HepG2 (cell line): ENCODE data around the gene CCND2. TPM values are rescaled to one million over a fixed set of nuclear protein-coding genes. Genes with fewer than 3 reads are reported as not detected.

ENCODE experiments used
- ATAC-seq: fragments of 200-7000 bp; cut with Tn5 transposase; 3 replicates; pipeline ENCODE4 v1.9.1; 2020; ENCODE audit warnings: mild to moderate bottlenecking, moderate library complexity
- BruUV-seq: library from RNA; stranded (reverse); fragments of 400-500 nt; replicated peaks from 2 replicates; lab custom pipeline; 2021; lab: Mats Ljungman, UMichigan
- CTCF ChIA-PET: fragments of 300-600 bp; formaldehyde crosslinking; extraction: SDS; loops from one replicate; lab custom pipeline; 2021; ENCODE audit warnings: low total read pairs, inconsistent platforms, low intra/inter-chr PET ratio; lab: Yijun Ruan, JAX
- POLR2A ChIA-PET: fragments of 350-600 bp; sonication (Branson Sonifier 250); formaldehyde crosslinking; loops from one replicate; lab custom pipeline; 2020; ENCODE audit warnings: antibody characterized with exemption, inconsistent platforms; lab: Yijun Ruan, JAX
- DNase-seq: peaks from one replicate; pipeline ENCODE4 v3.0.0-alpha.2; 2015; ENCODE audit warnings: low spot score
- FAIRE-seq: peaks from 3 replicates; lab custom pipeline; 2011; peaks lifted over from hg19 to GRCh38; lab: Jason Lieb, UNC
- H2AFZ ChIP-seq: one replicate; pipeline ENCODE4 v1.6.1; 2011; ENCODE audit warnings: low read length, inconsistent platforms
- H3K27ac ChIP-seq: fragments of 300-600 bp; 3 replicates; pipeline ENCODE4 v1.8.0; 2011; ENCODE audit warnings: mixed run types, mild to moderate bottlenecking, mixed read lengths, low read length, inconsistent platforms; ENCODE audit not compliant: insufficient read depth; ENCODE audit errors: extremely low read length
- H3K27me3 ChIP-seq, 2 experiments: fragments of 200-600 bp in 1 of 2; 2 replicates in 1 of 2; 3 replicates in 1 of 2; pipeline versions ENCODE4 v1.6.0 to v1.8.0; 2011; ENCODE audit warnings: low read length in 2 of 2, mild to moderate bottlenecking in 2 of 2, moderate library complexity in 2 of 2, inconsistent platforms in 1 of 2; ENCODE audit not compliant: insufficient read depth in 2 of 2, control insufficient read depth in 1 of 2
- H3K36me3 ChIP-seq, 2 experiments: fragments of 200-600 bp in 1 of 2; replicated peaks in 1 of 2; 2 replicates in 1 of 2; 3 replicates in 1 of 2; pipeline versions ENCODE4 v1.5.1 to v1.8.0; 2011; ENCODE audit warnings: low read length in 2 of 2, inconsistent platforms in 1 of 2; ENCODE audit not compliant: insufficient read depth in 2 of 2, control insufficient read depth in 1 of 2
- H3K4me1 ChIP-seq: 2 replicates; pipeline ENCODE4 v1.5.1; 2012; ENCODE audit warnings: low read length, inconsistent platforms; ENCODE audit not compliant: insufficient read depth
- H3K4me2 ChIP-seq: 2 replicates; pipeline ENCODE4 v1.6.0; 2011; ENCODE audit warnings: low read depth, low read length, inconsistent platforms
- H3K4me3 ChIP-seq, 3 experiments: fragments of 200-600 bp in 1 of 3; sonication (generic), shearing (Covaris generic) in 1 of 3; replicated peaks in 1 of 3; 2 replicates each; pipeline ENCODE4 v1.5.1; 2011 to 2016; ENCODE audit warnings: low read length in 3 of 3, inconsistent platforms in 2 of 3, low read depth in 2 of 3, mild to moderate bottlenecking in 2 of 3, control low read depth in 1 of 3, mixed read lengths in 1 of 3; ENCODE audit not compliant: insufficient read depth in 1 of 3
- H3K79me2 ChIP-seq: one replicate; pipeline ENCODE4 v1.6.1; 2011; ENCODE audit warnings: low read length, inconsistent platforms; ENCODE audit not compliant: insufficient read depth
- H3K9ac ChIP-seq: 2 replicates; pipeline ENCODE4 v1.6.0; 2011; ENCODE audit warnings: mild to moderate bottlenecking, low read depth, low read length, inconsistent platforms; ENCODE audit not compliant: insufficient read depth
- H3K9me3 ChIP-seq: 2 replicates; pipeline ENCODE4 v1.5.1; 2012; ENCODE audit warnings: mild to moderate bottlenecking, low read length
- H4K20me1 ChIP-seq: 2 replicates; pipeline ENCODE4 v1.6.0; 2011; ENCODE audit warnings: inconsistent platforms, mild to moderate bottlenecking, low read length, moderate library complexity; ENCODE audit not compliant: insufficient read depth
- ARNT ChIP-seq: fragments of 450-650 bp; IDR thresholded peaks from 2 replicates; pipeline ENCODE4 v1.6.1; 2017
- GPN1 ChIP-seq: sonication (generic); formaldehyde crosslinking; IDR thresholded peaks from 2 replicates; pipeline ENCODE4 v1.5.1; 2020; ENCODE audit warnings: missing genetic modification reagents, borderline replicate concordance
- ISL2 ChIP-seq: sonication (generic); formaldehyde crosslinking; IDR thresholded peaks from 2 replicates; pipeline ENCODE4 v1.5.0; 2020; ENCODE audit warnings: missing genetic modification reagents
- KAT2B ChIP-seq: fragments of 150-350 bp; IDR thresholded peaks from 2 replicates; pipeline ENCODE4 v1.6.1; 2014; ENCODE audit warnings: low read depth, low read length, borderline replicate concordance
- MAFG ChIP-seq: sonication (generic); formaldehyde crosslinking; IDR thresholded peaks from 2 replicates; pipeline ENCODE4 v1.5.1; 2020; ENCODE audit warnings: mild to moderate bottlenecking, missing genetic modification reagents
- MTA3 ChIP-seq: sonication (generic); formaldehyde crosslinking; IDR thresholded peaks from 2 replicates; pipeline ENCODE4 v1.4.0; 2020; ENCODE audit warnings: missing genetic modification reagents
- NBN ChIP-seq: fragments of 450-650 bp; conservative IDR thresholded peaks from 2 replicates; pipeline ENCODE4 v1.6.1; 2017
- RARG ChIP-seq: sonication (generic); formaldehyde crosslinking; IDR thresholded peaks from 2 replicates; pipeline ENCODE4 v1.4.0; 2020; ENCODE audit warnings: low read depth, mild to moderate bottlenecking, missing genetic modification reagents
- SIX1 ChIP-seq: sonication (generic); formaldehyde crosslinking; IDR thresholded peaks from 2 replicates; pipeline ENCODE4 v1.4.0; 2020; ENCODE audit warnings: missing genetic modification reagents, borderline replicate concordance
- ZNF510 ChIP-seq: sonication (generic); formaldehyde crosslinking; IDR thresholded peaks from 2 replicates; pipeline ENCODE4 v1.4.0; 2020; ENCODE audit warnings: low read depth, mild to moderate bottlenecking, missing genetic modification reagents
- ZNF557 ChIP-seq: sonication (generic); formaldehyde crosslinking; IDR thresholded peaks from 2 replicates; pipeline ENCODE4 v1.4.0; 2020; ENCODE audit warnings: missing genetic modification reagents
- WGBS: methylation state at CpG from one replicate; pipeline ENCODE4 v1.1.6; 2017; ENCODE audit warnings: low lambda C conversion rate; 5-methylcytosine and 5-hydroxymethylcytosine counted together
- in situ Hi-C: cut with HindIII; loops from 2 replicates; pipeline ENCODE4 v1.10.0; 2017; ENCODE audit warnings: low pct_unique_long_range_greater_than_20kb; ENCODE audit not compliant: extremely low pct_ligation_motif_present
- intact Hi-C: fragments of 100-400 bp; cut with micrococcal nuclease; formaldehyde crosslinking; loops from one replicate; pipeline ENCODE4 v1.10.0; 2022; ENCODE audit not compliant: unreplicated experiment
- polyA plus RNA-seq, 8 experiments: library from polyadenylated mRNA; depleted of rRNA in 3 of 8; stranded (reverse) in 7 of 8; unstranded in 1 of 8; fragments of >200 nt; fragmentation: Illumina TruSeq in 4 of 8; extraction: Trizol in 4 of 8; gene quantifications; 2 replicates each; pipeline versions ENCODE4 v1.2.1 to v1.2.3, GENCODE V29; 2011 to 2016; ENCODE audit warnings: low read depth in 4 of 8, missing spikeins in 1 of 8, mixed read lengths in 1 of 8; ENCODE audit not compliant: insufficient read depth in 1 of 8
- total RNA-seq, 5 experiments: library from RNA; depleted of rRNA; stranded (reverse); fragments of >200 nt; fragmentation: Illumina TruSeq; extraction: Trizol; gene quantifications; 2 replicates each; pipeline ENCODE4 v1.2.3, GENCODE V29; 2016; ENCODE audit warnings: low read depth in 1 of 5
- TF ChIP-seq, protein P1 (sequence below): IDR thresholded peaks from 2 replicates; pipeline ENCODE4 v1.6.1; 2016; ENCODE audit warnings: missing compliant biosample characterization, missing genetic modification reagents, borderline replicate concordance
- TF ChIP-seq, protein P2 (sequence below): sonication (generic); formaldehyde crosslinking; IDR thresholded peaks from 2 replicates; pipeline ENCODE4 v1.4.0; 2020; ENCODE audit warnings: mild to moderate bottlenecking, missing genetic modification reagents
- TF ChIP-seq, protein P3 (sequence below): IDR thresholded peaks from 2 replicates; pipeline ENCODE4 v1.6.1; 2016; ENCODE audit warnings: missing compliant biosample characterization, missing genetic modification reagents, borderline replicate concordance
- TF ChIP-seq, protein P4 (sequence below): sonication (generic); formaldehyde crosslinking; IDR thresholded peaks from 2 replicates; pipeline ENCODE4 v1.4.0; 2020; ENCODE audit warnings: mild to moderate bottlenecking, missing genetic modification reagents

CCND2 gene
- total and polyA plus RNA-seq, 2 of the 13 experiments (the other 11 are each of a cell fraction or from before 2014, with no cell fraction given) = 0.61 to 1.4 TPM

DNA sequence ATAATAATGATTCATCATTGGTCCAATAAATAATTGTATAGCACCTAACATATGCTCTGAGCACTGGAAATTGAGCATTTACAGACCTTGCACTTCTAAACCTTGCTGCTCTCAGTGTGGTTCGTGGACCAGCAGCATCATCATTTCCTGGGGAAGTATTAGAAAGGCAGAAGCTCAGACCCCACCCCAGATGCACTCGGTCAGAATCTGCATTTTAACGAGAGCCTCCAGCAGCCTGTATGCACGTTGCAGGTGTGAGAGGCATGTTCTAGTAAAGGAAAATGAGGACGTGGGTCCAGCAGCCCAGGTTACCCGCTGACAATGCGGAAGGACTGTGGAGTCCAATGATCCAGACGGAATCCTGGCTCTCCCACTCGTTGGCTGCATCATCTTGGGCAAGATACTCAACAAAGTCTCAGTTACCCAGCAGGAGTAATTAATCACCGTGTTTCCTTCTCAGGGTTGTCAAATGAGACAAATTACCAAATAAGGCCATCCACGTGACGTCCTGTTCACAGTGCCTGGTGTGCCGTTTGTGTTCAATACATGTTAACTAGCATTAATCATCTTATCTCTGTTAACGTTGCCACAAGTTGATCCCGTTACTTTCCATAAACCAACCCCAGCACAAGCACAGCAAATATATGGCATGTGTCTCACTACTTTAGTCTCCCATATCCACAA lies 49.2 kb upstream of the CCND2 start (continued):
- TF ChIP-seq, protein P1, sequence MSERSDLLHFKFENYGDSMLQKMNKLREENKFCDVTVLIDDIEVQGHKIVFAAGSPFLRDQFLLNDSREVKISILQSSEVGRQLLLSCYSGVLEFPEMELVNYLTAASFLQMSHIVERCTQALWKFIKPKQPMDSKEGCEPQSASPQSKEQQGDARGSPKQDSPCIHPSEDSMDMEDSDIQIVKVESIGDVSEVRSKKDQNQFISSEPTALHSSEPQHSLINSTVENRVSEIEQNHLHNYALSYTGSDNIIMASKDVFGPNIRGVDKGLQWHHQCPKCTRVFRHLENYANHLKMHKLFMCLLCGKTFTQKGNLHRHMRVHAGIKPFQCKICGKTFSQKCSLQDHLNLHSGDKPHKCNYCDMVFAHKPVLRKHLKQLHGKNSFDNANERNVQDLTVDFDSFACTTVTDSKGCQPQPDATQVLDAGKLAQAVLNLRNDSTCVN (CRISPR knock-in tag) = no peak
- TF ChIP-seq ARNT (no peak), ZNF557 (CRISPR knock-in tag) (no peak), MAFG (CRISPR knock-in tag) (no peak), ZNF510 (no peak)

DNA sequence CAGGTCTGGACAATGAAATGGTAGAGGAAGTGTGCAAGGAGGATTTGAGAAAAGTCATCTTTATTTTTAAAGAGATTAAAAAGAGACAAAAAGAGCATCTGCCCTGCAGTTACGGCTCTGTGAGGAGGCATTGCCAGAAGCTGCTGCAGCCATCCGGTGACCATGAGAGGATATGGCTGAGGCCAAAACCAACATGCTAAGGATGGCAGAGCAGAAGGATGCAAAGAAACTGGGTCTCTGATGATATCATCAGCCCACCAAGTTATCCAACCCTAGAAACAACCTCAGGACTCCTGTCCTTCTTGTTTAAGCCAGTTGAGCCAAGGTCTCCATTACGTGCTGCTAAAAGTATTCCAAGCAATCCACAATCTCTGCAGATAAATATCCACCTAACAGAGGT lies 48.0 kb upstream of the CCND2 start:
- FAIRE-seq = no peak
- CTCF ChIA-PET = no interaction called here

More for the DNA sequence above, 48.0 kb upstream of the CCND2 start:
- no peak overlapping the region for H3K27ac ChIP-seq
- no peak for TF ChIP-seq MTA3 (CRISPR knock-in tag)
- no peak for TF ChIP-seq NBN
- TF ChIP-seq, protein P2, sequence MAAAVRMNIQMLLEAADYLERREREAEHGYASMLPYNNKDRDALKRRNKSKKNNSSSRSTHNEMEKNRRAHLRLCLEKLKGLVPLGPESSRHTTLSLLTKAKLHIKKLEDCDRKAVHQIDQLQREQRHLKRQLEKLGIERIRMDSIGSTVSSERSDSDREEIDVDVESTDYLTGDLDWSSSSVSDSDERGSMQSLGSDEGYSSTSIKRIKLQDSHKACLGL (CRISPR knock-in tag) = no peak
- TF ChIP-seq KAT2B = no peak
- TF ChIP-seq RARG (CRISPR knock-in tag) = no peak
- TF ChIP-seq GPN1 (CRISPR knock-in tag) = no peak
- TF ChIP-seq ISL2 (CRISPR knock-in tag) = no peak
- TF ChIP-seq SIX1 = no peak
- TF ChIP-seq, protein P3, sequence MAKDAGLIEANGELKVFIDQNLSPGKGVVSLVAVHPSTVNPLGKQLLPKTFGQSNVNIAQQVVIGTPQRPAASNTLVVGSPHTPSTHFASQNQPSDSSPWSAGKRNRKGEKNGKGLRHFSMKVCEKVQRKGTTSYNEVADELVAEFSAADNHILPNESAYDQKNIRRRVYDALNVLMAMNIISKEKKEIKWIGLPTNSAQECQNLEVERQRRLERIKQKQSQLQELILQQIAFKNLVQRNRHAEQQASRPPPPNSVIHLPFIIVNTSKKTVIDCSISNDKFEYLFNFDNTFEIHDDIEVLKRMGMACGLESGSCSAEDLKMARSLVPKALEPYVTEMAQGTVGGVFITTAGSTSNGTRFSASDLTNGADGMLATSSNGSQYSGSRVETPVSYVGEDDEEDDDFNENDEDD (CRISPR knock-in tag) = no peak
- TF ChIP-seq, protein P4, sequence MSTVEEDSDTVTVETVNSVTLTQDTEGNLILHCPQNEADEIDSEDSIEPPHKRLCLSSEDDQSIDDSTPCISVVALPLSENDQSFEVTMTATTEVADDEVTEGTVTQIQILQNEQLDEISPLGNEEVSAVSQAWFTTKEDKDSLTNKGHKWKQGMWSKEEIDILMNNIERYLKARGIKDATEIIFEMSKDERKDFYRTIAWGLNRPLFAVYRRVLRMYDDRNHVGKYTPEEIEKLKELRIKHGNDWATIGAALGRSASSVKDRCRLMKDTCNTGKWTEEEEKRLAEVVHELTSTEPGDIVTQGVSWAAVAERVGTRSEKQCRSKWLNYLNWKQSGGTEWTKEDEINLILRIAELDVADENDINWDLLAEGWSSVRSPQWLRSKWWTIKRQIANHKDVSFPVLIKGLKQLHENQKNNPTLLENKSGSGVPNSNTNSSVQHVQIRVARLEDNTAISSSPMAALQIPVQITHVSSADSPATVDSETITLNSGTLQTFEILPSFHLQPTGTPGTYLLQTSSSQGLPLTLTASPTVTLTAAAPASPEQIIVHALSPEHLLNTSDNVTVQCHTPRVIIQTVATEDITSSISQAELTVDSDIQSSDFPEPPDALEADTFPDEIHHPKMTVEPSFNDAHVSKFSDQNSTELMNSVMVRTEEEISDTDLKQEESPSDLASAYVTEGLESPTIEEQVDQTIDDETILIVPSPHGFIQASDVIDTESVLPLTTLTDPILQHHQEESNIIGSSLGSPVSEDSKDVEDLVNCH (CRISPR knock-in tag) = no peak
- TF ChIP-seq, all 625 proteins: peak for 0
- H3K4me2 ChIP-seq = no peak overlapping the region
- no peak overlapping the region for H3K9ac ChIP-seq
- H3K4me3 ChIP-seq = no peak overlapping the region
- WGBS = 16% methylated on average over 3 of the region's 3 CpGs
- no peaks in the 10 kb centered on the region for H3K9me3 ChIP-seq
- POLR2A ChIA-PET = no interaction called here
- no peaks in the 10 kb centered on the region for H4K20me1 ChIP-seq
- H3K27me3 ChIP-seq = peaks cover 0 to 53% of the 10 kb centered on the region in 2 experiments; a peak in 3 of 5 replicates
- no TSS peak for BruUV-seq
- H3K79me2 ChIP-seq = no peaks in the 10 kb centered on the region
- in situ Hi-C loops = no loop called here
- H3K4me1 ChIP-seq = no peaks in the 10 kb centered on the region
- ATAC-seq = no peak
- H3K36me3 ChIP-seq = no peaks in the 10 kb centered on the region
- H2AFZ ChIP-seq = no peak overlapping the region
- intact Hi-C loops = no loop called here
- no peak for DNase-seq
